Measurements from ENCODE around the gene PPP1R3F. TPM values are rescaled to one million over a fixed set of nuclear protein-coding genes. Genes with fewer than 3 reads are reported as not detected.

The PPP1R3F gene
- total RNA-seq, 2 donors from 2014 or later, result 1.9 to 2.8 TPM

- no peak for DNase-seq
- no peak overlapping the region for H3K27ac ChIP-seq
- no peak for TF ChIP-seq CTCF (IDR thresholded peaks at IDR 0.05)
- no peak overlapping the region for H3K4me3 ChIP-seq
- H3K4me1 ChIP-seq, result peaks cover 3% of the 10 kb centered on the region
- no peaks in the 10 kb centered on the region for H3K36me3 ChIP-seq
- intact Hi-C loops (cut with DNase I), result no loop called here
- H3K9ac ChIP-seq (ENCODE audit: low read depth in 2 of 2, low read length in 2 of 2), result no peak overlapping the region
- no peaks in the 10 kb centered on the region for H3K27me3 ChIP-seq
- no peaks in the 10 kb centered on the region for H3K9me3 ChIP-seq
These were observed 6.6 kb downstream of the PPP1R3F start for GRCh38 chrX:49276207-49276606.

- no peak overlapping the region for H3K9ac ChIP-seq (ENCODE audit: low read depth in 2 of 2, low read length in 2 of 2)
- no peak overlapping the region for H3K27ac ChIP-seq
- no peak for DNase-seq
These were observed 7.3 kb downstream of the PPP1R3F start for GRCh38 chrX:49276671-49277534.

GRCh38 chrX:49277535-49277830 is 7.9 kb downstream of the PPP1R3F start:
- no peak for TF ChIP-seq CTCF (IDR thresholded peaks at IDR 0.05)
- intact Hi-C loops (cut with DNase I), result no loop called here
- no peak overlapping the region for H3K27ac ChIP-seq
- DNase-seq, result no peak
- H3K4me1 ChIP-seq, result peaks cover 3% of the 10 kb centered on the region
- H3K27me3 ChIP-seq, result no peaks in the 10 kb centered on the region
- no peak overlapping the region for H3K4me3 ChIP-seq
- H3K36me3 ChIP-seq, result no peaks in the 10 kb centered on the region
- no peaks in the 10 kb centered on the region for H3K9me3 ChIP-seq
- no peak overlapping the region for H3K9ac ChIP-seq (ENCODE audit: low read depth in 2 of 2, low read length in 2 of 2)

More at GRCh38 chrX:49276671-49277534, 7.3 kb downstream of the PPP1R3F start:
- Histone ChIP-seq H3K4me3 (no peak overlapping the region), H3K9me3 (no peaks in the 10 kb centered on the region), H3K36me3 (no peaks in the 10 kb centered on the region), H3K27me3 (no peaks in the 10 kb centered on the region), H3K4me1 (peaks cover 3% of the 10 kb centered on the region)
- no peak for TF ChIP-seq CTCF (IDR thresholded peaks at IDR 0.05)
- intact Hi-C loops (cut with DNase I), result no loop called here

- Histone ChIP-seq H3K27me3 (no peaks in the 10 kb centered on the region), H3K4me3 (no peak overlapping the region), H3K9me3 (no peaks in the 10 kb centered on the region), H3K36me3 (no peaks in the 10 kb centered on the region), H3K4me1 (no peaks in the 10 kb centered on the region), H3K27ac (no peak overlapping the region), H3K9ac (ENCODE audit: low read depth in 2 of 2, low read length in 2 of 2) (no peak overlapping the region)
- no peak for DNase-seq
- TF ChIP-seq CTCF (IDR thresholded peaks at IDR 0.05), result no peak
- intact Hi-C loops (cut with DNase I), result no loop called here
These were observed 8.5 kb downstream of the PPP1R3F start for GRCh38 chrX:49278081-49278480.

- intact Hi-C loops (cut with DNase I), result no loop called here
- DNase-seq, result no peak
- H3K36me3 ChIP-seq, result no peaks in the 10 kb centered on the region
- H3K9ac ChIP-seq (ENCODE audit: low read depth in 2 of 2, low read length in 2 of 2), result no peak overlapping the region
- no peaks in the 10 kb centered on the region for H3K4me1 ChIP-seq
- H3K9me3 ChIP-seq, result no peaks in the 10 kb centered on the region
- TF ChIP-seq CTCF (IDR thresholded peaks at IDR 0.05), result no peak
- no peak overlapping the region for H3K4me3 ChIP-seq
- no peak overlapping the region for H3K27ac ChIP-seq
- H3K27me3 ChIP-seq, result no peaks in the 10 kb centered on the region
These were observed 13.0 kb downstream of the PPP1R3F start for GRCh38 chrX:49282647-49283011.
